Testis (tissue), 3 donors: Measurements from ENCODE around the gene LZTFL1. TPM values are rescaled to one million over a fixed set of nuclear protein-coding genes. Genes with fewer than 3 reads are reported as not detected.

Source experiments
- DNase-seq: peaks from one replicate; pipeline ENCODE4 v3.0.0-alpha.2; 2019
- H3K27ac ChIP-seq, 2 donors: fragments of 200-600 bp; sonication (generic); one replicate each; pipeline ENCODE4 v1.5.1; 2019
- H3K27me3 ChIP-seq: fragments of 200-600 bp; sonication (generic); one replicate; pipeline ENCODE4 v1.5.1; 2019
- H3K36me3 ChIP-seq: fragments of 200-600 bp; sonication (generic); one replicate; pipeline ENCODE4 v1.5.1; 2017; ENCODE audit warnings: low read depth; ENCODE audit errors: missing control alignments
- H3K4me1 ChIP-seq: fragments of 200-600 bp; sonication (generic); one replicate; pipeline ENCODE4 v1.5.1; 2019
- H3K4me3 ChIP-seq, 2 donors: fragments of 200-600 bp; sonication (generic); one replicate each; pipeline ENCODE4 v1.5.1; 2017 to 2019
- H3K9me3 ChIP-seq: fragments of 200-600 bp; sonication (generic); one replicate; pipeline ENCODE4 v1.5.1; 2017
- CTCF ChIP-seq, 3 experiments: fragments of 450-650 bp in 2 of 3; fragments of 200-600 bp in 1 of 3; sonication (generic) in 1 of 3; IDR thresholded peaks; one replicate each; pipeline ENCODE4 v1.5.1; 2016 to 2019; ENCODE audit warnings: antibody characterized with exemption in 3 of 3, mild to moderate bottlenecking in 2 of 3, moderate library complexity in 1 of 3
- POLR2A ChIP-seq: fragments of 450-650 bp; IDR thresholded peaks from one replicate; pipeline ENCODE4 v1.6.1; 2017; ENCODE audit warnings: antibody characterized with exemption, mild to moderate bottlenecking, moderate library complexity
- WGBS, 2 donors: methylation state at CpG; one replicate each; pipeline ENCODE4 v1.1.5; 2018; 5-methylcytosine and 5-hydroxymethylcytosine counted together
- intact Hi-C: fragments of 100-400 bp; cut with DNase I; formaldehyde crosslinking; loops from one replicate; pipeline ENCODE4 v1.15.1; 2023; ENCODE audit warnings: low total_unique reads
- polyA plus RNA-seq: library from polyadenylated mRNA; stranded (reverse); fragments of 350-450 nt; fragmentation: Illumina TruSeq; extraction: RNeasy Lipid Tissue Mini Kit (QIAGEN cat#74804); gene quantifications from one replicate; pipeline ENCODE4 v1.2.3, GENCODE V29; 2014; ENCODE audit warnings: low read depth, low replicate concordance; ENCODE audit not compliant: insufficient read depth
- total RNA-seq, 2 donors: library from RNA; depleted of rRNA; stranded (reverse); fragments of >200 nt; gene quantifications; one replicate each; pipeline ENCODE4 v1.2.3, GENCODE V29; 2016

Gene LZTFL1
- total and polyA plus RNA-seq, 3 donors from 2014 or later: 55.6 to 156 (median 66.4) TPM

DNA sequence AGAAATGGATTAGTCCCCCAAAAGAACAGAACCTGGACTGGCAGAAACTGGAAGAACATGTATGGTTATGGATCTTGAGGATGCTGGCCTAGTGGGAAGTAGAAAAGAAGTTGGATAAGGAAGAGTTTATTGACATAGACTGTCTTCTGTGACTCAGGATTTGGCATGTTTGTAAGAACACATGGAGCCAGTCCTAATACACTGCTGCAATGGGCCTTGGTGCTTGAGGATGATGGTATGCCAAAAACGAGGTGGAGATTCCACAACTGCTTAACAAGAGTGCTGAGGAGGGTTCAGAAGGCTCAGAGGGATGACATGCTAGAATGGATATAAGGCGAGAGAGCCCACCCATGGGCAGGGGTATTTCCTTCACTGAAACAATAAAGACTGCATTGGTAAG lies 22.4 kb downstream of the LZTFL1 start:
- Histone ChIP-seq H3K27ac (no peak overlapping the region), H3K27me3 (no peaks in the 10 kb centered on the region), H3K9me3 (no peaks in the 10 kb centered on the region), H3K36me3 (no peaks in the 10 kb centered on the region), H3K4me1 (no peaks in the 10 kb centered on the region), H3K4me3 (no peak overlapping the region)
- intact Hi-C loops: no loop called here
- 85 to 87% methylated on average over 2 of the region's 2 CpGs for WGBS, 2 donors
- no peak for DNase-seq
- TF ChIP-seq POLR2A: no peak
- no peak for TF ChIP-seq CTCF (IDR thresholded peaks at IDR 0.05)

GRCh38 chr3:45817831-45818522 lies 23.9 kb downstream of the LZTFL1 start:
- no peaks in the 10 kb centered on the region for H3K9me3 ChIP-seq
- H3K36me3 ChIP-seq: no peaks in the 10 kb centered on the region
- H3K4me1 ChIP-seq: no peaks in the 10 kb centered on the region
- intact Hi-C loops: no loop called here
- TF ChIP-seq CTCF (IDR thresholded peaks at IDR 0.05) (no peak), POLR2A (no peak)
- no peak overlapping the region for H3K4me3 ChIP-seq
- no peak overlapping the region for H3K27ac ChIP-seq
- WGBS, 2 donors: 28 to 38% methylated on average over 4 of the region's 4 CpGs
- DNase-seq: peak; percentile 27
- H3K27me3 ChIP-seq: no peaks in the 10 kb centered on the region

- no peak for TF ChIP-seq POLR2A
- no peak for TF ChIP-seq CTCF (IDR thresholded peaks at IDR 0.05)
- intact Hi-C loops: no loop called here
- WGBS, 2 donors: 38 to 41% methylated on average over 3 of the region's 3 CpGs
- no peak overlapping the region for H3K4me3 ChIP-seq
- no peaks in the 10 kb centered on the region for H3K4me1 ChIP-seq
- DNase-seq: no peak
- no peaks in the 10 kb centered on the region for H3K9me3 ChIP-seq
- no peaks in the 10 kb centered on the region for H3K27me3 ChIP-seq
- H3K27ac ChIP-seq: no peak overlapping the region
- no peaks in the 10 kb centered on the region for H3K36me3 ChIP-seq
Measured at GRCh38 chr3:45816544-45816943, 25.4 kb downstream of the LZTFL1 start.

- Histone ChIP-seq H3K36me3 (no peaks in the 10 kb centered on the region), H3K4me1 (no peaks in the 10 kb centered on the region), H3K9me3 (no peaks in the 10 kb centered on the region), H3K27me3 (no peaks in the 10 kb centered on the region), H3K27ac (no peak overlapping the region), H3K4me3 (no peak overlapping the region)
- intact Hi-C loops: no loop called here
- 97% methylated on average over 4 of the region's 4 CpGs for WGBS, 2 donors
- no peak for TF ChIP-seq CTCF (IDR thresholded peaks at IDR 0.05)
- TF ChIP-seq POLR2A: no peak
- DNase-seq: no peak
Measured at GRCh38 chr3:45814322-45814721, 27.6 kb downstream of the LZTFL1 start.
